Effector memory CD8-positive, alpha-beta T cell (primary cell): ENCODE data around the gene ZMYM4.
"Not testable (repeated sequence)": the region's sequence is repeated elsewhere in the genome, so short reads cannot be mapped to it uniquely, and the experiment has no call there.

Source experiments
- ATAC-seq: fragments of 150-1000 bp; cut with Tn5 transposase; replicated peaks from 2 replicates; pipeline ENCODE4 v1.10.0; 2021; ENCODE audit warnings: mild to moderate bottlenecking, moderate library complexity
- DNase-seq, 3 experiments: peaks; one replicate each; pipeline ENCODE4 v3.0.0; 2021
- H3K27ac Mint-ChIP-seq, 2 donors: one replicate each; pipeline ENCODE4 v1.8.0; 2022; ENCODE audit warnings: mild to moderate bottlenecking in 2 of 2, mixed read lengths in 2 of 2, moderate library complexity in 2 of 2
- H3K27me3 Mint-ChIP-seq, 2 donors: one replicate each; pipeline ENCODE4 v1.8.0; 2022; ENCODE audit warnings: mixed read lengths in 2 of 2
- H3K36me3 Mint-ChIP-seq: one replicate; pipeline ENCODE4 v1.8.0; 2022; ENCODE audit warnings: mild to moderate bottlenecking, moderate library complexity, mixed read lengths; ENCODE audit not compliant: insufficient read depth
- H3K4me1 Mint-ChIP-seq, 2 donors: one replicate each; pipeline ENCODE4 v1.8.0; 2022; ENCODE audit warnings: low read depth in 2 of 2, mixed read lengths in 2 of 2
- H3K4me3 Mint-ChIP-seq, 2 donors: one replicate each; pipeline ENCODE4 v1.8.0; 2022; ENCODE audit warnings: mild to moderate bottlenecking in 2 of 2, mixed read lengths in 2 of 2, moderate library complexity in 2 of 2
- H3K9me3 Mint-ChIP-seq, 2 donors: one replicate each; pipeline ENCODE4 v1.8.0; 2022; ENCODE audit warnings: mixed read lengths in 2 of 2

ZMYM4 gene

GRCh38 chr1:35369922-35370671 is 101.6 kb downstream of the ZMYM4 start:
- Mint-ChIP-seq H3K27ac (no peak overlapping the region), H3K4me1 (no peaks in the 10 kb centered on the region), H3K27me3 (no peaks in the 10 kb centered on the region), H3K4me3 (no peak overlapping the region), H3K36me3 (peaks cover 21% of the 10 kb centered on the region), H3K9me3 (no peaks in the 10 kb centered on the region)
- DNase-seq (no peak), ATAC-seq (no peak)

- Mint-ChIP-seq H3K27me3 (no peaks in the 10 kb centered on the region), H3K4me3 (no peak overlapping the region), H3K36me3 (peaks cover 18% of the 10 kb centered on the region), H3K4me1 (no peaks in the 10 kb centered on the region), H3K27ac (no peak overlapping the region), H3K9me3 (no peaks in the 10 kb centered on the region)
- ATAC-seq (no peak), DNase-seq (no peak)
Measured at GRCh38 chr1:35371506-35371905, 103.0 kb downstream of the ZMYM4 start.

GRCh38 chr1:35377555-35377954 is 109.0 kb downstream of the ZMYM4 start:
- DNase-seq (no peak), ATAC-seq (no peak)
- Mint-ChIP-seq H3K27me3 (no peaks in the 10 kb centered on the region), H3K27ac (no peak overlapping the region), H3K4me1 (no peaks in the 10 kb centered on the region), H3K9me3 (no peaks in the 10 kb centered on the region), H3K36me3 (no peaks in the 10 kb centered on the region), H3K4me3 (no peak overlapping the region)

GRCh38 chr1:35379317-35380000 is 111.0 kb downstream of the ZMYM4 start:
- ATAC-seq (no peak), DNase-seq (no peak)
- Mint-ChIP-seq H3K36me3 (no peaks in the 10 kb centered on the region), H3K9me3 (no peaks in the 10 kb centered on the region), H3K27ac (no peak overlapping the region), H3K4me1 (no peaks in the 10 kb centered on the region), H3K4me3 (no peak overlapping the region), H3K27me3 (no peaks in the 10 kb centered on the region)

GRCh38 chr1:35380111-35380510 is 111.6 kb downstream of the ZMYM4 start:
- not testable (repeated sequence) for H3K36me3 Mint-ChIP-seq, H3K27me3 Mint-ChIP-seq, H3K9me3 Mint-ChIP-seq, H3K4me1 Mint-ChIP-seq, DNase-seq, H3K27ac Mint-ChIP-seq, H3K4me3 Mint-ChIP-seq, ATAC-seq

GRCh38 chr1:35382107-35382506 is 113.6 kb downstream of the ZMYM4 start:
- Mint-ChIP-seq H3K36me3 (peaks cover 9% of the 10 kb centered on the region), H3K27ac (no peak overlapping the region), H3K27me3 (no peaks in the 10 kb centered on the region), H3K4me3 (no peak overlapping the region), H3K4me1 (no peaks in the 10 kb centered on the region), H3K9me3 (no peaks in the 10 kb centered on the region)
- ATAC-seq, result no peak
- DNase-seq, result no peak

GRCh38 chr1:35386290-35386689 is 117.8 kb downstream of the ZMYM4 start:
- H3K9me3 Mint-ChIP-seq, result no peaks in the 10 kb centered on the region
- H3K27me3 Mint-ChIP-seq, result no peaks in the 10 kb centered on the region
- no peak for ATAC-seq
- H3K27ac Mint-ChIP-seq, result no peak overlapping the region
- H3K4me1 Mint-ChIP-seq, result no peaks in the 10 kb centered on the region
- H3K4me3 Mint-ChIP-seq, result no peak overlapping the region
- no peak for DNase-seq
- H3K36me3 Mint-ChIP-seq, result peaks cover 38% of the 10 kb centered on the region

GRCh38 chr1:35386959-35387358 is 118.5 kb downstream of the ZMYM4 start:
- Mint-ChIP-seq H3K9me3 (no peaks in the 10 kb centered on the region), H3K4me1 (no peaks in the 10 kb centered on the region), H3K27me3 (no peaks in the 10 kb centered on the region), H3K4me3 (no peak overlapping the region), H3K27ac (no peak overlapping the region), H3K36me3 (peaks cover 43% of the 10 kb centered on the region)
- no peak for ATAC-seq
- no peak for DNase-seq

GRCh38 chr1:35390600-35391494 is 122.3 kb downstream of the ZMYM4 start:
- H3K27me3 Mint-ChIP-seq, result no peaks in the 10 kb centered on the region
- H3K4me1 Mint-ChIP-seq, result no peaks in the 10 kb centered on the region

GRCh38 chr1:35394386-35394785 is 125.9 kb downstream of the ZMYM4 start:
- no peak for DNase-seq
- ATAC-seq, result no peak
- H3K4me1 Mint-ChIP-seq, result no peaks in the 10 kb centered on the region
- no peak overlapping the region for H3K4me3 Mint-ChIP-seq
- peak overlapping the region in 1 of 2 donors; percentile 25 for H3K27ac Mint-ChIP-seq
- H3K36me3 Mint-ChIP-seq, result peaks cover 57% of the 10 kb centered on the region
- H3K9me3 Mint-ChIP-seq, result no peaks in the 10 kb centered on the region
- no peaks in the 10 kb centered on the region for H3K27me3 Mint-ChIP-seq

More at GRCh38 chr1:35390600-35391494, 122.3 kb downstream of the ZMYM4 start:
- H3K9me3 Mint-ChIP-seq, result no peaks in the 10 kb centered on the region
- ATAC-seq, result no peak
- H3K36me3 Mint-ChIP-seq, result peaks cover 53% of the 10 kb centered on the region
- no peak overlapping the region for H3K27ac Mint-ChIP-seq
- no peak overlapping the region for H3K4me3 Mint-ChIP-seq
- DNase-seq, result no peak

GRCh38 chr1:35398739-35399138 is 130.2 kb downstream of the ZMYM4 start:
- H3K9me3 Mint-ChIP-seq, result no peaks in the 10 kb centered on the region
- no peaks in the 10 kb centered on the region for H3K4me1 Mint-ChIP-seq
- no peak overlapping the region for H3K27ac Mint-ChIP-seq
- no peak overlapping the region for H3K4me3 Mint-ChIP-seq
- DNase-seq, result no peak
- peaks cover 61% of the 10 kb centered on the region for H3K36me3 Mint-ChIP-seq
- no peak for ATAC-seq
- H3K27me3 Mint-ChIP-seq, result no peaks in the 10 kb centered on the region

GRCh38 chr1:35401049-35401448 is 132.5 kb downstream of the ZMYM4 start:
- no peak for DNase-seq
- H3K27ac Mint-ChIP-seq, result no peak overlapping the region
- H3K4me1 Mint-ChIP-seq, result no peaks in the 10 kb centered on the region
- H3K27me3 Mint-ChIP-seq, result no peaks in the 10 kb centered on the region
- H3K9me3 Mint-ChIP-seq, result no peaks in the 10 kb centered on the region
- ATAC-seq, result no peak
- H3K36me3 Mint-ChIP-seq, result peaks cover 52% of the 10 kb centered on the region
- H3K4me3 Mint-ChIP-seq, result no peak overlapping the region

GRCh38 chr1:35406103-35406502 is 137.6 kb downstream of the ZMYM4 start:
- no peaks in the 10 kb centered on the region for H3K9me3 Mint-ChIP-seq
- no peaks in the 10 kb centered on the region for H3K27me3 Mint-ChIP-seq
- no peak overlapping the region for H3K4me3 Mint-ChIP-seq
- H3K4me1 Mint-ChIP-seq, result no peaks in the 10 kb centered on the region
- DNase-seq, result no peak
- no peak for ATAC-seq
- H3K27ac Mint-ChIP-seq, result no peak overlapping the region
- peaks cover 45% of the 10 kb centered on the region for H3K36me3 Mint-ChIP-seq
